ENCODE measurements around the gene NADSYN1.

Gene NADSYN1

DNA sequence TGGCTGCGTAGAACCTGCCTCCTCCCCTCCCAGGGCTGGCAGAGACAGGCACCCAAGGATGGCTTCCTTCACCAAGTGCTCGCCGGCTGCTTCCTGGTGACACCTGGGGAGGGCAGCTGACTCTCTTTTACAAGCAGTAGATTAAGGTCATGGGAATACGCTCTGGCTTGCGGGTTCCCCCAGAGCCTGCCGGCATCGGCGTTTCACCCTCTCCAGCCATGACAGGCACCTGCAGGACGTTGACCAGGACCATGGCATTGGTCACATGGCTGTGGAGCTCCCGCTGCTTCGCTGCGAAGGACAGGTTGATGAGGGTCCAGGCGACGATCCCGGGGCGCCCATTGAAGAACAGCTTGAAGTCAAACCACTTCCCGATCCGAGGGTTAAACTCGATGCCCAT, 14.4 kb upstream of the NADSYN1 start:
- H3K4me3 Mint-ChIP-seq, result no peak overlapping the region
- intact Hi-C loops (cut with micrococcal nuclease), result no loop called here
- no peaks in the 10 kb centered on the region for H3K27me3 Mint-ChIP-seq
- H3K36me3 Mint-ChIP-seq (ENCODE audit: low read depth), result peaks cover 93% of the 10 kb centered on the region
- no peaks in the 10 kb centered on the region for H3K9me3 Mint-ChIP-seq
- peaks cover 2% of the 10 kb centered on the region for H3K4me1 Mint-ChIP-seq (ENCODE audit: low read depth)
- H3K27ac Mint-ChIP-seq, result no peak overlapping the region

DNA sequence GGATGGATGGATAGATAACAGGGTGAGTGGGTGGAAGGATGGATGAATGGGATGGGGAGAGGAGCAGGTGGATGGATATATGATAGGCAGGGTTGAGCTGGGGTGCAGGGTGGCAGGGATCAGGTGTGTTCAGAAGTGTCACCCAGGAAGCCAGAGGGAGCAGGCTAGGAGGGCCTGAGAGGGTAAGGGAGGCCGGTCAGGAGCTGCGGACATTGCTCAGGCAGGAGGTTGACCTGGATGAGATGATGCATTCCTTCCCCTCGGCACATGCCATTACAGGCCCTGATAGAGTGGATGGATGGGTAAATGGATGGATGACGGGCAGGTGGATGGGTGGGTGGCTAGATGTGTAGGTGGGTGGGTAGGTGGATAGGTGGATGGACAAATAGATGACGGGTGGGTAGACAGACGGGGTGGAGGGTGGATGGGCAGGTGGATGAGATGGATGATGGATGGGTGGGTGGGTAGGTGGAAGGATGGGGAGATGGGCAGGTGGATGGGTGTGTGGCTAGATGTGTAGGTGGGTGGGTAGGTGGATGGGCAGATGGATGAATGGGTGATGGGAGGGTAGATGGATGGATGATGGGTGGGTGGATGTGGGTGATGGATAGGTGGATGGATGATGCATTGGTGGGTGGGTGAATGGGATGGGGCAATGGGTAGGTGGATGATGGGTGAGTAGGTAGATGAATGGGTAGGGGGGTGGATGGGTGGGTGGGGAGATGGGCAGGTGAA, 12.8 kb upstream of the NADSYN1 start:
- H3K36me3 Mint-ChIP-seq (ENCODE audit: low read depth), result peaks cover 97% of the 10 kb centered on the region
- H3K9me3 Mint-ChIP-seq, result no peaks in the 10 kb centered on the region
- no peaks in the 10 kb centered on the region for H3K4me1 Mint-ChIP-seq (ENCODE audit: low read depth)
- intact Hi-C loops (cut with micrococcal nuclease), result no loop called here
- no peak overlapping the region for H3K27ac Mint-ChIP-seq
- no peak overlapping the region for H3K4me3 Mint-ChIP-seq
- H3K27me3 Mint-ChIP-seq, result no peaks in the 10 kb centered on the region

- Mint-ChIP-seq H3K27ac (no peak overlapping the region), H3K9me3 (peaks cover 10% of the 10 kb centered on the region), H3K4me1 (ENCODE audit: low read depth) (no peaks in the 10 kb centered on the region), H3K4me3 (no peak overlapping the region), H3K27me3 (no peaks in the 10 kb centered on the region), H3K36me3 (ENCODE audit: low read depth) (peaks cover 99% of the 10 kb centered on the region)
- intact Hi-C loops (cut with micrococcal nuclease), result no loop called here
Measured at GRCh38 chr11:71441251-71441650, 11.8 kb upstream of the NADSYN1 start.

GRCh38 chr11:71442123-71442522, 10.9 kb upstream of the NADSYN1 start:
- Mint-ChIP-seq H3K27me3 (no peaks in the 10 kb centered on the region), H3K4me1 (ENCODE audit: low read depth) (peaks cover 5% of the 10 kb centered on the region), H3K36me3 (ENCODE audit: low read depth) (peaks cover 99% of the 10 kb centered on the region), H3K9me3 (peaks cover 16% of the 10 kb centered on the region), H3K4me3 (no peak overlapping the region), H3K27ac (no peak overlapping the region)
- intact Hi-C loops (cut with micrococcal nuclease), result no loop called here

DNA sequence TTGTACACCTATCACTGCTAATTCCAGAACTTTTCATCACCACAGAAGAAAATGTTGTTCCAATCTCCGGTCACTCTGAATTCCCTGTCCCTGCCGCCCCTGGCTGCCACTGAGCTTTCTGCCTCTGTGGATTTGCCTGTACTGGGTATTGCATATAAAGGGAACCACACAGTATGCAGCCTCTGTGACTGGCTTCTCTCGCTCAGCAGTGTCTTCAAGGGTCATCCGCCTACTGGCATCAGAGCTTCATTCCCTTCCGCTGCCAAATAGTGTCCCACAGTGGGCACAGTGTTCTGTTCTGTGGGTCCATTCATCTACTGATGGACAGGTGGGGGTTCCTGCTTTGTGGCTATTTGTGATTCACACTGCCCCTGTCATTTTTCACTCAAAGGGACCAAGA, 10.1 kb upstream of the NADSYN1 start:
- Mint-ChIP-seq H3K36me3 (ENCODE audit: low read depth) (peaks cover 92% of the 10 kb centered on the region), H3K27me3 (no peaks in the 10 kb centered on the region), H3K9me3 (peaks cover 16% of the 10 kb centered on the region), H3K4me3 (no peak overlapping the region), H3K4me1 (ENCODE audit: low read depth) (peaks cover 13% of the 10 kb centered on the region), H3K27ac (no peak overlapping the region)
- intact Hi-C loops (cut with micrococcal nuclease), result no loop called here

DNA sequence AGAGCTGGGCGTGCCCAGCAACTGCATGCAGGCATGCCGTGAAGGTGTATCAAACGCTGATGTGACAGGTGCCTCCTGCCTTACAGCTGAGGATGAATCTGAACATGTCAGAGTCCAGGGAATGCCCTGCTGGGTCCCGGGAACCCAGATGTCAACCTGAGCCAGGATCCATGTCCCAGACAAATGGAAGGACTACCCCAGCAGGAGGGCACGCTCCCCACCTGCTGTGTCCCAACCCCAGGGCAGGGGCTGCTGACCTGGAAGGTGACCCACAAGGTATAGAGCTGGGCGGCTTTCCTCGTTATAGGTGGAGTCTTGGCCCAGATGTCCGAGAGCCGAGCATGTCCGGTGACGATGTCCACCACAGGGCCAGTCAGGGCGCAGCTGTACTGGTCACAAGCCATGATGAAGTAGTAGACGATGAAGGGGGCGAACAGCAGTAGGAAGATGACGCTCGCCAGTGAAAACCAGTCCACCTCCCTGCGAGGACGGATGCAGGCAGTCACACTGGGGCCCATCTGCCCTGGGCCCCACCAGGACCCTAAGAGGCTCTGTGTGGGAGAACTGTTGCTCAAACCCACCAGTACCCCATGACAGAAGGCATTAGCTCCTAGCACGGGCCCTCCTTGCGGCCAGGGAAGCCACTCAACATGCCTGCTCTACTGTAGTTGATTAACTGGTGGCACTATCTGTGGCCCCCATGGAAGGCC, 9.1 kb upstream of the NADSYN1 start:
- peaks cover 89% of the 10 kb centered on the region for H3K36me3 Mint-ChIP-seq (ENCODE audit: low read depth)
- H3K27ac Mint-ChIP-seq, result no peak overlapping the region
- intact Hi-C loops (cut with micrococcal nuclease), result no loop called here
- H3K9me3 Mint-ChIP-seq, result peaks cover 16% of the 10 kb centered on the region
- no peak overlapping the region for H3K4me3 Mint-ChIP-seq
- peaks cover 21% of the 10 kb centered on the region for H3K4me1 Mint-ChIP-seq (ENCODE audit: low read depth)
- no peaks in the 10 kb centered on the region for H3K27me3 Mint-ChIP-seq

DNA sequence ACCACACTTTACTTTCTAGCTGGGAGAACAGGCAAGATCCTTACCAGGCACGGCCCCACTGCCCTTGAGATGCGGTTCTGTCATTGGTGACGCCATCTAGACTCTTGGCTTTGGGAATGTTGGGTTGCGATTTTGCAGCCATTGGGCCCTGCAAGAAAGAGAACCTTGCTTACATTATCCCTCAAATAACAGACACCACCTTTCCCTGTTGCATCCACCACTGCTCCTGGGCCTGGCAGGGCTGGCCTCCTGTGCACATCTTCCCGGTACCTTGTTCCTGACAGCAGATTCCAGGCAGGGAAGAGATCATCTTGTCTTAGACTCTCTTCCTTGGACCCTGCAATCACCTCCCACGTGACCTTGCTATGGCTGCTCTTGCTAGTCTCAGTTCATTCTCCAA, 8.2 kb upstream of the NADSYN1 start:
- Mint-ChIP-seq H3K27me3 (no peaks in the 10 kb centered on the region), H3K4me1 (ENCODE audit: low read depth) (peaks cover 30% of the 10 kb centered on the region), H3K27ac (no peak overlapping the region), H3K36me3 (ENCODE audit: low read depth) (peaks cover 80% of the 10 kb centered on the region), H3K4me3 (no peak overlapping the region), H3K9me3 (peaks cover 16% of the 10 kb centered on the region)
- intact Hi-C loops (cut with micrococcal nuclease), result no loop called here

GRCh38 chr11:71446150-71446549, 6.9 kb upstream of the NADSYN1 start:
- Mint-ChIP-seq H3K27ac (no peak overlapping the region), H3K36me3 (ENCODE audit: low read depth) (peaks cover 67% of the 10 kb centered on the region), H3K9me3 (peaks cover 16% of the 10 kb centered on the region), H3K4me1 (ENCODE audit: low read depth) (peaks cover 39% of the 10 kb centered on the region), H3K27me3 (no peaks in the 10 kb centered on the region), H3K4me3 (no peak overlapping the region)
- intact Hi-C loops (cut with micrococcal nuclease), result no loop called here

DNA sequence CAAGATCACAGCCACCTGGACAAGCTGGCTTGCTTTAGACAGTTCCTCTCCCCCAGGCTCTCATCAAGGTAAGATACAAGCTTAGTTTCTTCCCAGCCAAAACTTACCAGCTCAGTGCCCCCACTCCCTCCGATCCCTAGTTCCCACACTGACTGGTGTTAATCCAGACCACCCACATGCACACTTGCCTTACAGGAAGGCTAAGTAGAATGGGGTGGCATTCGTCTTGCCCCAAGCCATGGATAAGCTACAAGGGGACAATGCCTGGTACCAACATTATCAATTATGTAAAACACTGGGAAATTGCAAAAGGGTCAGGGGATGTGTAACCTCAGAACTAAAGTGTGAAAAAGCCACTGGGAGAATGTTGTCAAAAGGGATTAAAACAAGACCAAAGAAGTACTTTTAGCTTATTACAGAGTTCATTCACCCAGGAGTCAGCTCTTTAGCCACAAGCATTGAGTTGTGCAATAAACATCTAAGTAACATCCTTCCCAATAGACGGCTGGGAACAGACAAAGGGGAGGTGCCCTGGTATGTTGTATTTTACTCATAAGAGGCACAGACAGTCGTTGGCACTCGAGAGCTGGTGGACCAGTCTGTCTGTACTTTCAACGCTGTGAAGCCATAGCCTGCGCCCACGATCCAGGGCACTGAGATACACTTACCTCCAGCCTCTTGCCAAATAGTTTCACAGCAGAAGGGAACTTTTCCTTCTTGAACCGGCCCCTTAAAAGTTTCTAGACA, 5.9 kb upstream of the NADSYN1 start:
- H3K27me3 Mint-ChIP-seq, result no peaks in the 10 kb centered on the region
- H3K9me3 Mint-ChIP-seq, result peaks cover 16% of the 10 kb centered on the region
- H3K4me3 Mint-ChIP-seq, result peak overlapping the region; percentile 73
- peaks cover 57% of the 10 kb centered on the region for H3K36me3 Mint-ChIP-seq (ENCODE audit: low read depth)
- H3K4me1 Mint-ChIP-seq (ENCODE audit: low read depth), result peaks cover 49% of the 10 kb centered on the region
- intact Hi-C loops (cut with micrococcal nuclease), result no loop called here
- peak overlapping the region; percentile 65 for H3K27ac Mint-ChIP-seq

DNA sequence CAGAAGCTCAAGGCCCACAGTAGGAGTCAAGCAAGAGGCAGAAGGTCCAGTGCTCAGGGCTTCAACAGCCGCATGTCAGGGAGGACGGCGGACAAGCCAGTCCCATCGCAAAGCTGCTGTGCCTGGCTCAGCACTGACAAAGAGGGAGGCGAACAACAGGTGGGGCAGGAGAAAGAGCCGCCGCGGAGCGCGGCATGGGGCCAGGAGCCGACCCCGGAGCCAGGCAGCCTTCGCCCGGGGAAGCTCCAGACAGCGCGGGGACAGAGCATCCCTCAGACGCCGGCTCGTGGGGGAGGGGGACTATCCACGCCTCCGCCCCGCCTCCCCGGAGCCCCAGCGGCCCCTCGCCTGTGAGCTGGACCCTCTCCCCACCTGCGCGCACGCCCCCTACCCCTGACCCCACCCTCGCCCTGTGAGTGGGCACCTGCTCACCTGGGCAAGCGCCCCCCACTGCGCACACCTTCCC, 5.2 kb upstream of the NADSYN1 start:
- Mint-ChIP-seq H3K4me1 (ENCODE audit: low read depth) (peaks cover 53% of the 10 kb centered on the region), H3K27ac (peak overlapping the region; percentile 65), H3K27me3 (no peaks in the 10 kb centered on the region), H3K9me3 (peaks cover 16% of the 10 kb centered on the region), H3K4me3 (peak overlapping the region; percentile 73), H3K36me3 (ENCODE audit: low read depth) (peaks cover 51% of the 10 kb centered on the region)
- intact Hi-C loops (cut with micrococcal nuclease), result no loop called here

DNA sequence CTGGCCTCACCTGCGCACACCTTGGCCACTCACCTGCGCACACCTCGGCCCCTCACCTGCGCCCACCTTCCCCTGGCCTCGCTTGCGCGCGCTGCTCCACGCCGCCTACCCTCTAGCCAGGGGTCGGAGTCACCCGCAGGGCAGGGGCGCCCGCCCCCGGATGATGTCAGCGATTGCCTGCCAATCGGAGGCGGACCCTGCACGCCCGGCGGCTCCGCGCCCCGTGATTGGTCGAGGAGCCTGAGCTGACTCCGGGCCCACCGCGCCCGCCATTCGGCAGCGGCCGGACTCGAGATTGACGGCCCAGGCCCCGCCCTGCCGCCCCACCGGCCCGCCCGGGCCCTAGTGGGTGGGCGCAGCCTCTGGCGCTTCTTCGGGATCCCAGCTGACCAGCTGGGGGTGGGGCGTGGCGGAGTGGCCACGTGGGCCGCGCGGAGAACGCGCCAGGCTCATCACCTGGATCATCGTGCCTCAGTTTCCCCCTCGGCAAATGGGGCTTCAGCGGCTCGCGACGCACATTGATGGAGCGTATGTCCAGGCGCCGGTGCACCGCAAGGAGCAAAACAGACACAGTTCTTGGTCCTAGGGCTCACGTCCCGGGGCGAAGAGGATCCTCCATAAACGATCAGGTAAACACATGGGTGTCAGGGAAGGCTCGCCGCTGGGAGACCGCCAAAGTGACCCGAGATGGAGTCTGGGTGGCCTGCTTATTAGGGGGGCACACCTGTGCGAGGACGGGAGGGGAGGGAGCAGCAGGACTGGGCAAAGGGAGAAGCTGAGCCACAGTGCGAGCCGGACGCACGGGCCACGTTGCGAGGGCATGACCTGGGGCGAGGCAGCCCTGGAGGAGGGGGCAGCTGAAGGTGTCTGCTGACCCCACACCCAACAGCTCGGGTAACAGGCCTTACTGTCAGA, 4.5 kb upstream of the NADSYN1 start, which contains the start of gene DHCR7:
DHCR7 (minus strand) TSS at position 137 of the 915 bp plus-strand sequence. CDS start 3,441 bp downstream, outside the sequence.
- H3K27ac Mint-ChIP-seq, result peak within 1 kb of the TSS; percentile 65
- peaks cover 51% of the 10 kb centered on the region for H3K36me3 Mint-ChIP-seq (ENCODE audit: low read depth)
- intact Hi-C loops (cut with micrococcal nuclease), result no loop called here
- peaks cover 55% of the 10 kb centered on the region for H3K4me1 Mint-ChIP-seq (ENCODE audit: low read depth)
- H3K9me3 Mint-ChIP-seq, result peaks cover 16% of the 10 kb centered on the region
- H3K27me3 Mint-ChIP-seq, result no peaks in the 10 kb centered on the region
- H3K4me3 Mint-ChIP-seq, result peak within 1 kb of the TSS; percentile 73

DNA sequence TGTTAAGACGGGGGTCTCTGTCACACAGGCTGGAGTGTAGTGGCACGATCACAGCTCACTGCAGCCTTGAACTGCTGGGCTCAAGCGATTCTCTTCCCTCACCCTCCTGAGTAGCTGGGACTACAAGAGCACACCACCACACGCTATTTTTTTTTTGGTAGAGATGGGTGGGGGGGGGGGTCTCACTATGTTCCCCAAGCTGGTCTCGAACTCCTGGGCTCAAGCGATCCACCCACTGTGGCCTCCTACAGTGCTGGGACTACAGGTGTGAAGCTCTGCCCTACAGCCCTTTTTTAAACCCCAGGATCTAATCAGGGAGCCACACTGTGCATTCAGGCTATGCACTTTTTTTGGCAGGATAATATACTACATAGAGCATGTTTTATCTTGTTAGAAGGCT, 3.4 kb upstream of the NADSYN1 start:
- Mint-ChIP-seq H3K4me3 (peak overlapping the region; percentile 73), H3K27ac (peak overlapping the region; percentile 65), H3K36me3 (ENCODE audit: low read depth) (peaks cover 46% of the 10 kb centered on the region), H3K9me3 (peaks cover 16% of the 10 kb centered on the region), H3K27me3 (no peaks in the 10 kb centered on the region), H3K4me1 (ENCODE audit: low read depth) (peaks cover 64% of the 10 kb centered on the region)
- intact Hi-C loops (cut with micrococcal nuclease), result no loop called here

GRCh38 chr11:71450507-71450906, 2.5 kb upstream of the NADSYN1 start:
- H3K36me3 Mint-ChIP-seq (ENCODE audit: low read depth), result peaks cover 46% of the 10 kb centered on the region
- intact Hi-C loops (cut with micrococcal nuclease), result loop anchor here (5.0 kb wide), 1 partner anchor 1253 kb away; no protein-coding TSS in a partner anchor
- H3K4me1 Mint-ChIP-seq (ENCODE audit: low read depth), result peaks cover 73% of the 10 kb centered on the region

More at GRCh38 chr11:71450507-71450906, 2.5 kb upstream of the NADSYN1 start:
- Mint-ChIP-seq H3K9me3 (peaks cover 13% of the 10 kb centered on the region), H3K27ac (no peak overlapping the region), H3K27me3 (no peaks in the 10 kb centered on the region), H3K4me3 (no peak overlapping the region)

Measured in dendritic cell treated with granulocyte-macrophage colony-stimulating factor and Interleukin-4, amounts not matched to agents 40 ng/mL and 50 ng/mL, for 4 days (primary cell).